ENCODE results near the gene RUFY3.
A peak's percentile ranks its signal among the peaks of the same experiment; 100 is the strongest.
"Not testable (repeated sequence)": the region's sequence is repeated elsewhere in the genome, so short reads cannot be mapped to it uniquely, and the experiment has no call there.

RUFY3 gene

GRCh38 chr4:70838204-70838603 lies 116.4 kb downstream of the RUFY3 start:
- Histone ChIP-seq H3K36me3 (ENCODE audit: insufficient read depth) (peaks cover under 1% of the 10 kb centered on the region; the same call in 1 of the 2 replicates), H3K9ac (peak overlapping the region; percentile 87; the same call in 1 of the 2 replicates), H3K79me2 (ENCODE audit: insufficient read depth, low read depth) (peaks cover 57% of the 10 kb centered on the region), H2AFZ (ENCODE audit: low read depth) (no peak overlapping the region), H4K20me1 (ENCODE audit: insufficient read depth) (peaks cover 17% of the 10 kb centered on the region), H3K27me3 (ENCODE audit: insufficient read depth, low read depth) (no peaks in the 10 kb centered on the region), H3K4me3 (IDR thresholded peaks at IDR 0.05; ENCODE audit: insufficient read depth, low read depth, low read length) (no peak overlapping the region), H3K4me1 (ENCODE audit: low read depth, poor library complexity, severe bottlenecking) (peaks cover 25% of the 10 kb centered on the region), H3K27ac (peak overlapping the region; percentile 75; the same call in 1 of the 2 replicates), H3K4me2 (peak overlapping the region; percentile 73)
- no peak for TF ChIP-seq CTCF (conservative IDR thresholded peaks at IDR 0.05; ENCODE audit: low read depth, low read length)

GRCh38 chr4:70838666-70839588 lies 117.2 kb downstream of the RUFY3 start:
- Histone ChIP-seq H3K27ac (peak overlapping the region; percentile 75), H3K79me2 (ENCODE audit: insufficient read depth, low read depth) (peaks cover 50% of the 10 kb centered on the region), H3K27me3 (ENCODE audit: insufficient read depth, low read depth) (no peaks in the 10 kb centered on the region), H3K4me1 (ENCODE audit: low read depth, poor library complexity, severe bottlenecking) (peaks cover 27% of the 10 kb centered on the region), H3K9ac (peak overlapping the region; percentile 87), H3K4me3 (IDR thresholded peaks at IDR 0.05; ENCODE audit: insufficient read depth, low read depth, low read length) (peak overlapping the region; percentile 95), H3K4me2 (peak overlapping the region; percentile 73), H4K20me1 (ENCODE audit: insufficient read depth) (peaks cover 17% of the 10 kb centered on the region), H2AFZ (ENCODE audit: low read depth) (peak overlapping the region; percentile 48), H3K36me3 (ENCODE audit: insufficient read depth) (no peaks in the 10 kb centered on the region; the same call in 1 of the 2 replicates)
- TF ChIP-seq CTCF (conservative IDR thresholded peaks at IDR 0.05; ENCODE audit: low read depth, low read length), result no peak

- Histone ChIP-seq H3K27me3 (ENCODE audit: insufficient read depth, low read depth) (no peaks in the 10 kb centered on the region), H3K27ac (peak within 1 kb of the TSS; percentile 75), H3K4me2 (peak within 1 kb of the TSS; percentile 73; the same call in 1 of the 2 replicates), H3K4me1 (ENCODE audit: low read depth, poor library complexity, severe bottlenecking) (peaks cover 27% of the 10 kb centered on the region), H3K36me3 (ENCODE audit: insufficient read depth) (no peaks in the 10 kb centered on the region; the same call in 1 of the 2 replicates), H2AFZ (ENCODE audit: low read depth) (peak within 1 kb of the TSS; percentile 77), H4K20me1 (ENCODE audit: insufficient read depth) (peaks cover 17% of the 10 kb centered on the region), H3K4me3 (IDR thresholded peaks at IDR 0.05; ENCODE audit: insufficient read depth, low read depth, low read length) (peak within 1 kb of the TSS; percentile 95), H3K9ac (peak within 1 kb of the TSS; percentile 87), H3K79me2 (ENCODE audit: insufficient read depth, low read depth) (peaks cover 43% of the 10 kb centered on the region)
- no peak for TF ChIP-seq CTCF (conservative IDR thresholded peaks at IDR 0.05; ENCODE audit: low read depth, low read length)
These were observed 117.9 kb downstream of the RUFY3 start, which contains the start of gene GRSF1 for GRCh38 chr4:70839589-70840093. TSS of gene GRSF1 (minus strand) at chr4:70839890. CDS start at chr4:70839827, 63 bp downstream.

- peaks cover 27% of the 10 kb centered on the region for H3K4me1 ChIP-seq (ENCODE audit: low read depth, poor library complexity, severe bottlenecking)
- peak overlapping the region; percentile 40; the same call in 1 of the 2 replicates for H3K4me2 ChIP-seq
- peaks cover 38% of the 10 kb centered on the region for H3K79me2 ChIP-seq (ENCODE audit: insufficient read depth, low read depth)
- H4K20me1 ChIP-seq (ENCODE audit: insufficient read depth), result peaks cover 17% of the 10 kb centered on the region
- not testable (repeated sequence) for H3K4me3 ChIP-seq (IDR thresholded peaks at IDR 0.05; ENCODE audit: insufficient read depth, low read depth, low read length); H3K9ac ChIP-seq; H3K36me3 ChIP-seq (ENCODE audit: insufficient read depth); H3K27me3 ChIP-seq (ENCODE audit: insufficient read depth, low read depth); H3K27ac ChIP-seq
- H2AFZ ChIP-seq (ENCODE audit: low read depth), result peak overlapping the region; percentile 77; the same call in 1 of the 2 replicates
These were observed 118.4 kb downstream of the RUFY3 start for GRCh38 chr4:70840137-70840536.

DNA sequence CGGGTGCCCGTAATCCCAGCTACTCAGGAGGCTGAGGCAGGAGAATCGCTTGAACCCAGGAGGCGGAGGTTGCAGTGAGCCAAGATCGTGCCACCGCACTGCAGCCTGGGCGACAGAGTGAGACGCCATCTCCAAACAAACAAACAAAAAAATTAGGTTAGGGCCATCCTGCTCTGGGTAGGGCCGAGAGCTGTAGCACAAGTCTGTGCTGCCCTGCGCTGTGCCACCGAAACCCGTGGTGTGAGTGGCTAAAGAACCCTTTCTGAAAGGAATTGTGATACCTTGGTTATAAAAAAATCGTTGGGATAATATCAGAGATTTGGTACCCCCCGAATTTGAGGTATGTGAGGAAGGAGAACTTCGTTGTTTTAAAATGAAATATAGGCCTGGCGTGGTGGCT lies 118.9 kb downstream of the RUFY3 start:
- not testable (repeated sequence) for H3K36me3 ChIP-seq (ENCODE audit: insufficient read depth); H3K27ac ChIP-seq; H3K4me3 ChIP-seq (IDR thresholded peaks at IDR 0.05; ENCODE audit: insufficient read depth, low read depth, low read length); H3K4me2 ChIP-seq; H3K27me3 ChIP-seq (ENCODE audit: insufficient read depth, low read depth); H3K9ac ChIP-seq
- H3K79me2 ChIP-seq (ENCODE audit: insufficient read depth, low read depth), result peaks cover 35% of the 10 kb centered on the region
- H3K4me1 ChIP-seq (ENCODE audit: low read depth, poor library complexity, severe bottlenecking), result peaks cover 27% of the 10 kb centered on the region
- H2AFZ ChIP-seq (ENCODE audit: low read depth), result peak overlapping the region; percentile 77; the same call in 1 of the 2 replicates
- peaks cover 17% of the 10 kb centered on the region for H4K20me1 ChIP-seq (ENCODE audit: insufficient read depth)
